Progenitor cell of endocrine pancreas (in vitro differentiated cells): ENCODE measurements around the gene ME3. TPM values are rescaled to one million over a fixed set of nuclear protein-coding genes. Genes with fewer than 3 reads are reported as not detected.

Experiments used
- DNase-seq: peaks from one replicate; pipeline ENCODE4 v3.0.0; 2021; ENCODE audit warnings: low spot score; ENCODE audit not compliant: unreplicated experiment
- H3K27ac Mint-ChIP-seq: 2 replicates; pipeline ENCODE4 v1.8.0; 2021; ENCODE audit warnings: mild to moderate bottlenecking, moderate library complexity, mixed read lengths
- H3K27me3 Mint-ChIP-seq: 2 replicates; pipeline ENCODE4 v1.8.0; 2021; ENCODE audit warnings: mixed read lengths
- H3K36me3 Mint-ChIP-seq: 2 replicates; pipeline ENCODE4 v1.8.0; 2022; ENCODE audit warnings: mixed read lengths; ENCODE audit not compliant: insufficient read depth
- H3K4me1 Mint-ChIP-seq: 2 replicates; pipeline ENCODE4 v1.8.0; 2021; ENCODE audit warnings: low read depth, mixed read lengths
- H3K4me3 Mint-ChIP-seq: 2 replicates; pipeline ENCODE4 v1.8.0; 2021; ENCODE audit warnings: low read depth, mild to moderate bottlenecking, moderate library complexity, mixed read lengths
- H3K9me3 Mint-ChIP-seq: 2 replicates; pipeline ENCODE4 v1.8.0; 2021; ENCODE audit warnings: low read depth, mixed read lengths
- total RNA-seq: library from RNA; stranded (reverse); gene quantifications from 2 replicates; pipeline ENCODE4 v1.2.1, GENCODE V29; 2021
- TF ChIP-seq, protein P1 (sequence below): fragments of 200-600 bp; sonication (generic); IDR thresholded peaks from one replicate; pipeline ENCODE4 v1.5.0; 2021; ENCODE audit warnings: antibody characterized with exemption, mild to moderate bottlenecking; ENCODE audit not compliant: unreplicated experiment

ME3 gene
- total RNA-seq, 1 donor from 2014 or later, result 8.6 TPM

DNA sequence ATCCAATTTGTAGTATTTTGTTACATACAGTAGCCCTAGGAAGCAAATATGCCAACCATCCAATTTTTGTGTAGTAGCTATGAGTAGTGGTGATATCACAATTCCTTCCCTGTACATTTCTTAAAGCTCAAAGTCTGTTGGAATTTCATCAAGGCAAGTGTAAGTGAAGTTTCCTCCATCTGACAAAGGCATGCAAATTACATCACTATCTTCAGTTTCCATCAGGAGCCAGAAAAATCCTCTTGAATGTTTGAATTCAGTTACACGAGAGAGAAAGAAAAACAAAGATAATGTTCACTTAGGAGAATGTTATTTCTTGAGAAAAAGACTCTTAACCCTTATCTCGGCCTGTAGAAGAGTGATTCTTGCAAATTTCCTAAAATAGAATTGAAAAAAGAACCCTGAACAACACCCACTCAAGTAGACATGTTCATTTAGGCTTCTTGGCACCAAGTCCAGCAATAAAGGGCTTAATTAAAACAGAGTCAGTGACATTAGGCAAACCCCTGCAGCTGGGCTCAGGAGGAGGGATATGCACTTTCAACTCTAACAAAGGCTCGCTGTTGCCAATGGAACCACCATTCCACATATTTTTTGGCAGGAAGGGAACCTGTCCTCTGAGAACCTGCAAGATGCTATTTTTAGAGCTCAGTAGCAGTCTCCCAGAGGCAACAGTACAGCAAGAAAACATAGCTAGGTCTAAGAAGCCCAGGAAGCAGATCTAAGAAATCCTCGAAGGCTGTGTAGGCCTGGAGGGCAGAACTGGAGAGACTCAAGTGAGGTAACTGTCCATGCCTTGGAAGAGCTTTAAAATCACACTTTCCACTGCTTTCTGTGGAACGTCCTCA, 153.1 kb downstream of the ME3 start:
- Mint-ChIP-seq H3K9me3 (no peaks in the 10 kb centered on the region), H3K36me3 (no peaks in the 10 kb centered on the region), H3K27me3 (no peaks in the 10 kb centered on the region), H3K27ac (peak overlapping the region; percentile 44), H3K4me1 (peaks cover 51% of the 10 kb centered on the region), H3K4me3 (no peak overlapping the region)
- TF ChIP-seq, protein P1, sequence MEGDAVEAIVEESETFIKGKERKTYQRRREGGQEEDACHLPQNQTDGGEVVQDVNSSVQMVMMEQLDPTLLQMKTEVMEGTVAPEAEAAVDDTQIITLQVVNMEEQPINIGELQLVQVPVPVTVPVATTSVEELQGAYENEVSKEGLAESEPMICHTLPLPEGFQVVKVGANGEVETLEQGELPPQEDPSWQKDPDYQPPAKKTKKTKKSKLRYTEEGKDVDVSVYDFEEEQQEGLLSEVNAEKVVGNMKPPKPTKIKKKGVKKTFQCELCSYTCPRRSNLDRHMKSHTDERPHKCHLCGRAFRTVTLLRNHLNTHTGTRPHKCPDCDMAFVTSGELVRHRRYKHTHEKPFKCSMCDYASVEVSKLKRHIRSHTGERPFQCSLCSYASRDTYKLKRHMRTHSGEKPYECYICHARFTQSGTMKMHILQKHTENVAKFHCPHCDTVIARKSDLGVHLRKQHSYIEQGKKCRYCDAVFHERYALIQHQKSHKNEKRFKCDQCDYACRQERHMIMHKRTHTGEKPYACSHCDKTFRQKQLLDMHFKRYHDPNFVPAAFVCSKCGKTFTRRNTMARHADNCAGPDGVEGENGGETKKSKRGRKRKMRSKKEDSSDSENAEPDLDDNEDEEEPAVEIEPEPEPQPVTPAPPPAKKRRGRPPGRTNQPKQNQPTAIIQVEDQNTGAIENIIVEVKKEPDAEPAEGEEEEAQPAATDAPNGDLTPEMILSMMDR, result no peak
- DNase-seq, result no peak

DNA sequence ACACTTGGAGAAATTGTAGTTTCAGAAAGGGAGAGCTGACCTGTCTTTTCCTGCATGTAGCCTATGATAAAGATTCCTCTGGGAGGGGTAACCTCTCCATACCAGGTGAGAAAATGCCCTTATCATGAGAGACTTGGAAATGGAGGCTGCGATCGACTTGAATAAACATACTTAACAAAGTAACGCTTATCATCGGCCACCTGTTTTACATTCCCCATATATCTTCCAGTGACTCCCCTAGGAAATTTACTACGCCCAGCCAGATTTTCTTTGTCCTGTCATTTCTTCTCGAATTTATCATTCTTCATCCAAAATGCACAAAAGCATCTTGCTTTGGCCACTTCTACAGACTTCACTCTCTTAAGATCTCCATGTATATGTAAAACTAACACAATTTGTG, 154.2 kb downstream of the ME3 start:
- H3K9me3 Mint-ChIP-seq, result no peaks in the 10 kb centered on the region
- H3K4me3 Mint-ChIP-seq, result no peak overlapping the region
- H3K27ac Mint-ChIP-seq, result peak overlapping the region; percentile 87
- peaks cover 44% of the 10 kb centered on the region for H3K4me1 Mint-ChIP-seq
- no peaks in the 10 kb centered on the region for H3K36me3 Mint-ChIP-seq
- H3K27me3 Mint-ChIP-seq, result no peaks in the 10 kb centered on the region
- DNase-seq, result no peak
- TF ChIP-seq, protein P1, result no peak

DNA sequence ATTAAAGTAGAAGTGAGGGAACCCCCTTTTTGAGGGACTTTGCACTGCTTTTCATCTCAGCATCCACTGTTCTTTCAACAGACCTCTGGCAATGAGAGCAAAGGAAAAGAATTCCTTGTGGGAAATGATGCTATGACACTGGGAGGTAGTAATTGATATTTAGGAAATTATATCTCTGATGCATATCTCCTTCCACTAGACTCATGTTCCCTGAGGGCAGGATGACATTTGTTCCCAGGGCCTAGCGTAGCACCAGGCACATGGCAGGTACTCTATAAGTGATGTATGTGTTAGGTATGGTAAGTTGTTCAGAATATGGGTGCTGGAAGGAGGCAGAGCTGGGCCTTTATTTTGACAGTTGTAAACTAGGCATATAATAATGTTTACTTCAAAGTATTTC, 154.9 kb downstream of the ME3 start:
- Mint-ChIP-seq H3K27ac (peak overlapping the region; percentile 85), H3K27me3 (no peaks in the 10 kb centered on the region), H3K4me3 (no peak overlapping the region), H3K9me3 (no peaks in the 10 kb centered on the region), H3K4me1 (peaks cover 40% of the 10 kb centered on the region), H3K36me3 (no peaks in the 10 kb centered on the region)
- no peak for DNase-seq
- TF ChIP-seq, protein P1, result no peak

DNA sequence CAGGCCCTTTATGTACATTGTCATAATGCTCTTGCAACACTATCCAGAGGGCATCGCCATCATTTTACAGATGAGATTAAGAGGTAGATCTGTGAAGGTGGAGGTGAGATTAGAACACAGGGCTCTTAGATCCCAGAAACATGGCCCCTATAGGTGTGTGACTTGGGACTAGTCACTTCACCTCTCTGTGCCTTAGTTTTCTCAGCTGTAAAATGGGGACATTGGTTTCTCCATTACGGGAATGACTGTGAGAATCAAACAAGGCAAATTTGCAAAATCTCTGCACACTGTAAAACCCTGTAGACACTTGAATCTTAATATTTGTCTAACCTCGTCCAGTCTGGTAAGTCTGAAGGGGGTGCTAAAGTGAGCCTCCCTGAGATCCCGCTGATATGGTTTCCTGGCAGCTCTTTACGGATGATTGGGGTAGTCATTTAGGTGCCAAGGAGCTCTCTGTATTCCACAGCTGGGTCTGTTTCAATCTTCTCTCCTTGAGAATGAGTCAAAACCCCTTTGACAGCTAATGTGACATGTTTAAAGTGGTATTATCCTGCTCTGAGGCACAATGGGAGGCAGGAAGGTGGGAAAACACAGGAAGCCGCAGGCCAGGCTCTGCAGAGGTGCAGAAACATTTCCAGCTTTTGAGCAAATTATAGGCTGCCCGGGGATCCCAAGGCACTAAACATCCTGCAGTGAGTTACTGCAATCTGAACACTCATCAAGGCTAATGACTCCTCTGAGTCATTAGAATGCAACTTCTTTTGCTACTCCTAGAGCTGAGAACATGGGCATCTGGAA, 156.9 kb downstream of the ME3 start:
- Mint-ChIP-seq H3K27me3 (no peaks in the 10 kb centered on the region), H3K4me1 (peaks cover 40% of the 10 kb centered on the region), H3K4me3 (no peak overlapping the region), H3K9me3 (no peaks in the 10 kb centered on the region), H3K27ac (peak overlapping the region; percentile 86), H3K36me3 (no peaks in the 10 kb centered on the region)
- TF ChIP-seq, protein P1, result no peak
- no peak for DNase-seq

DNA sequence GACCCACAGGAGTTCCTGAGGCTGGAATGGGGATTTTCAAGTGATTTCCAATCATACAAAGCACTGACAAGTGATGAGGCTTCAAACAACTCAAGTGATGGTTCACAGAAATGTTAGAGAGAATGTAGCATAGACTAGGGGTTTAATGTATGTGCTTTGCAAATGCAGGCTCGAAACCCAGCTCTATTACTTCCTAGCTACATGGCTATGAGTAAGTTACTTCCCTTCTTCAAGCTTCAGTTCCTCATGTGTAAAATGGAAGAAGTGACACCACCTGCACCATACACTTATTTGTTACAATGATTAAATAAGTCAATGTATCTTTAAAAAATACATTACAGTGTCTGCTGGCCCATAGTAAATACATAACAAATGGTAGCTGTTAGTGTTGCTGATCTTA, 158.0 kb downstream of the ME3 start:
- Mint-ChIP-seq H3K27me3 (no peaks in the 10 kb centered on the region), H3K9me3 (no peaks in the 10 kb centered on the region), H3K36me3 (no peaks in the 10 kb centered on the region), H3K4me1 (peaks cover 38% of the 10 kb centered on the region), H3K27ac (no peak overlapping the region), H3K4me3 (no peak overlapping the region)
- no peak for DNase-seq
- TF ChIP-seq, protein P1, result no peak
